Measurements from ENCODE around the gene SMURF2.

DNA sequence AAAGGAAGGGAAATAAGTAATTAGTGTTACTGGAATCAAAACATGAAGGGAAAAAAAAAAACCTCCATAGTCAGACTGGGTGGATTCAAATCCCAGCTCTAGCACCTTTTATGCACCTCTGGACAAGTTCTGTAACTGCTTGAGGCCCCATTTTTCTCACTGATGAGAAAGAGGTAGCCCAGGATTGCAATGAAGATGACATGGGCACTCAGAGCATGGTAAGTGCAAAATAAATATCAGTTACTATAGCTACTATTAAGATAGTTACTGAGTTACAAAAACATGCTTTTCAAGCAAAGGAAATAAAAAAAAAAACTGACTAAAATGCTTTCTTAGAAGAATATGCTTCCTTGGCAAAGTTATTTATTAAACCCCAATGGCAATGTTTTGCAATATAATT lies 96.5 kb downstream of the SMURF2 start:
- TF ChIP-seq, protein P1, sequence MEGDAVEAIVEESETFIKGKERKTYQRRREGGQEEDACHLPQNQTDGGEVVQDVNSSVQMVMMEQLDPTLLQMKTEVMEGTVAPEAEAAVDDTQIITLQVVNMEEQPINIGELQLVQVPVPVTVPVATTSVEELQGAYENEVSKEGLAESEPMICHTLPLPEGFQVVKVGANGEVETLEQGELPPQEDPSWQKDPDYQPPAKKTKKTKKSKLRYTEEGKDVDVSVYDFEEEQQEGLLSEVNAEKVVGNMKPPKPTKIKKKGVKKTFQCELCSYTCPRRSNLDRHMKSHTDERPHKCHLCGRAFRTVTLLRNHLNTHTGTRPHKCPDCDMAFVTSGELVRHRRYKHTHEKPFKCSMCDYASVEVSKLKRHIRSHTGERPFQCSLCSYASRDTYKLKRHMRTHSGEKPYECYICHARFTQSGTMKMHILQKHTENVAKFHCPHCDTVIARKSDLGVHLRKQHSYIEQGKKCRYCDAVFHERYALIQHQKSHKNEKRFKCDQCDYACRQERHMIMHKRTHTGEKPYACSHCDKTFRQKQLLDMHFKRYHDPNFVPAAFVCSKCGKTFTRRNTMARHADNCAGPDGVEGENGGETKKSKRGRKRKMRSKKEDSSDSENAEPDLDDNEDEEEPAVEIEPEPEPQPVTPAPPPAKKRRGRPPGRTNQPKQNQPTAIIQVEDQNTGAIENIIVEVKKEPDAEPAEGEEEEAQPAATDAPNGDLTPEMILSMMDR (IDR thresholded peaks at IDR 0.05): no peak
- no peak for TF ChIP-seq POLR2A (IDR thresholded peaks at IDR 0.05)
